ENCODE results near the gene RBM43.

Gene RBM43

GRCh38 chr2:151291224-151291623 is 29.6 kb upstream of the RBM43 start:
- no peak overlapping the region for H3K4me2 ChIP-seq (ENCODE audit: low read length)
- no peak overlapping the region for H3K56ac ChIP-seq (ENCODE audit: low read length)
- no peaks in the 10 kb centered on the region for H3K4me1 ChIP-seq (ENCODE audit: control insufficient read depth, low read depth, low read length)
- no peak overlapping the region for H3K9ac ChIP-seq (ENCODE audit: low read length)
- H2BK5ac ChIP-seq (ENCODE audit: low read length): no peak overlapping the region
- no peaks in the 10 kb centered on the region for H3K79me2 ChIP-seq (ENCODE audit: control insufficient read depth, insufficient read depth, low read length)
- H3K18ac ChIP-seq (ENCODE audit: low read length): no peak overlapping the region
- no peak overlapping the region for H3K4ac ChIP-seq (ENCODE audit: low read depth, low read length)
- H3K27me3 ChIP-seq (ENCODE audit: insufficient read depth, low read length, poor library complexity): no peaks in the 10 kb centered on the region
- no peak for DNase-seq
- H4K8ac ChIP-seq (ENCODE audit: low read depth, low read length): no peak overlapping the region
- H2AK5ac ChIP-seq (ENCODE audit: low read length): no peak overlapping the region
- H4K5ac ChIP-seq (ENCODE audit: low read length): no peak overlapping the region
- no peaks in the 10 kb centered on the region for H3K36me3 ChIP-seq (ENCODE audit: control insufficient read depth, insufficient read depth, low read length)
- H3K23ac ChIP-seq (ENCODE audit: low read length): no peak overlapping the region
- no peak overlapping the region for H3K4me3 ChIP-seq (ENCODE audit: low read length)
- H2BK120ac ChIP-seq (ENCODE audit: low read depth, low read length): no peak overlapping the region
- H3K79me1 ChIP-seq (ENCODE audit: low read length): no peaks in the 10 kb centered on the region
- no peak overlapping the region for H3K27ac ChIP-seq (ENCODE audit: low read depth, low read length)
- no peak overlapping the region for H2BK15ac ChIP-seq (replicated peaks; ENCODE audit: low read depth)

GRCh38 chr2:151289972-151290866 is 28.6 kb upstream of the RBM43 start:
- no peak overlapping the region for H3K9ac ChIP-seq (ENCODE audit: low read length)
- H3K27me3 ChIP-seq (ENCODE audit: insufficient read depth, low read length, poor library complexity): no peaks in the 10 kb centered on the region
- H3K4me3 ChIP-seq (ENCODE audit: low read length): no peak overlapping the region
- no peak overlapping the region for H4K5ac ChIP-seq (ENCODE audit: low read length)
- H3K4me2 ChIP-seq (ENCODE audit: low read length): no peak overlapping the region
- H4K8ac ChIP-seq (ENCODE audit: low read depth, low read length): no peak overlapping the region
- no CpG with 5 or more reads among the region's 9 CpGs for WGBS (ENCODE audit: extremely low coverage, insufficient coverage, low lambda C conversion rate)
- H3K27ac ChIP-seq (ENCODE audit: low read depth, low read length): no peak overlapping the region
- H3K56ac ChIP-seq (ENCODE audit: low read length): no peak overlapping the region
- no peak overlapping the region for H2BK120ac ChIP-seq (ENCODE audit: low read depth, low read length)
- no peak overlapping the region for H3K18ac ChIP-seq (ENCODE audit: low read length)
- peak; percentile 52 for DNase-seq
- no peaks in the 10 kb centered on the region for H3K79me2 ChIP-seq (ENCODE audit: control insufficient read depth, insufficient read depth, low read length)
- H3K79me1 ChIP-seq (ENCODE audit: low read length): no peaks in the 10 kb centered on the region
- no peaks in the 10 kb centered on the region for H3K36me3 ChIP-seq (ENCODE audit: control insufficient read depth, insufficient read depth, low read length)
- no peak overlapping the region for H2AK5ac ChIP-seq (ENCODE audit: low read length)
- H3K23ac ChIP-seq (ENCODE audit: low read length): no peak overlapping the region
- no peaks in the 10 kb centered on the region for H3K4me1 ChIP-seq (ENCODE audit: control insufficient read depth, low read depth, low read length)
- H3K4ac ChIP-seq (ENCODE audit: low read depth, low read length): no peak overlapping the region
- no peak overlapping the region for H2BK5ac ChIP-seq (ENCODE audit: low read length)
- no peak overlapping the region for H2BK15ac ChIP-seq (replicated peaks; ENCODE audit: low read depth)

- H3K79me1 ChIP-seq (ENCODE audit: low read length): no peaks in the 10 kb centered on the region
- no peaks in the 10 kb centered on the region for H3K79me2 ChIP-seq (ENCODE audit: control insufficient read depth, insufficient read depth, low read length)
- H4K8ac ChIP-seq (ENCODE audit: low read depth, low read length): no peak overlapping the region
- no peak overlapping the region for H3K4me3 ChIP-seq (ENCODE audit: low read length)
- H3K9ac ChIP-seq (ENCODE audit: low read length): no peak overlapping the region
- no peak overlapping the region for H3K18ac ChIP-seq (ENCODE audit: low read length)
- no peak overlapping the region for H2BK120ac ChIP-seq (ENCODE audit: low read depth, low read length)
- H3K27ac ChIP-seq (ENCODE audit: low read depth, low read length): no peak overlapping the region
- H3K23ac ChIP-seq (ENCODE audit: low read length): no peak overlapping the region
- H2BK5ac ChIP-seq (ENCODE audit: low read length): no peak overlapping the region
- WGBS (ENCODE audit: extremely low coverage, insufficient coverage, low lambda C conversion rate): no CpG with 5 or more reads among the region's 5 CpGs
- H3K56ac ChIP-seq (ENCODE audit: low read length): no peak overlapping the region
- no peaks in the 10 kb centered on the region for H3K27me3 ChIP-seq (ENCODE audit: insufficient read depth, low read length, poor library complexity)
- H4K5ac ChIP-seq (ENCODE audit: low read length): no peak overlapping the region
- no peak for DNase-seq
- H2AK5ac ChIP-seq (ENCODE audit: low read length): no peak overlapping the region
- no peak overlapping the region for H3K4me2 ChIP-seq (ENCODE audit: low read length)
- H2BK15ac ChIP-seq (replicated peaks; ENCODE audit: low read depth): no peak overlapping the region
- no peak overlapping the region for H3K4ac ChIP-seq (ENCODE audit: low read depth, low read length)
- no peaks in the 10 kb centered on the region for H3K36me3 ChIP-seq (ENCODE audit: control insufficient read depth, insufficient read depth, low read length)
- no peaks in the 10 kb centered on the region for H3K4me1 ChIP-seq (ENCODE audit: control insufficient read depth, low read depth, low read length)
Observed at GRCh38 chr2:151287513-151288250, 26.0 kb upstream of the RBM43 start.

- Histone ChIP-seq H3K18ac (ENCODE audit: low read length) (no peak overlapping the region), H2BK15ac (replicated peaks; ENCODE audit: low read depth) (no peak overlapping the region), H3K4me2 (ENCODE audit: low read length) (no peak overlapping the region), H3K4ac (ENCODE audit: low read depth, low read length) (no peak overlapping the region), H3K27ac (ENCODE audit: low read depth, low read length) (no peak overlapping the region), H3K56ac (ENCODE audit: low read length) (no peak overlapping the region), H2AK5ac (ENCODE audit: low read length) (no peak overlapping the region), H4K8ac (ENCODE audit: low read depth, low read length) (no peak overlapping the region), H2BK120ac (ENCODE audit: low read depth, low read length) (no peak overlapping the region), H3K9ac (ENCODE audit: low read length) (no peak overlapping the region), H3K23ac (ENCODE audit: low read length) (no peak overlapping the region), H3K4me3 (ENCODE audit: low read length) (no peak overlapping the region), H3K79me1 (ENCODE audit: low read length) (no peaks in the 10 kb centered on the region), H3K36me3 (ENCODE audit: control insufficient read depth, insufficient read depth, low read length) (no peaks in the 10 kb centered on the region), H2BK5ac (ENCODE audit: low read length) (no peak overlapping the region), H3K79me2 (ENCODE audit: control insufficient read depth, insufficient read depth, low read length) (no peaks in the 10 kb centered on the region), H3K4me1 (ENCODE audit: control insufficient read depth, low read depth, low read length) (no peaks in the 10 kb centered on the region), H4K5ac (ENCODE audit: low read length) (no peak overlapping the region), H3K27me3 (ENCODE audit: insufficient read depth, low read length, poor library complexity) (no peaks in the 10 kb centered on the region)
- no CpG with 5 or more reads among the region's 4 CpGs for WGBS (ENCODE audit: extremely low coverage, insufficient coverage, low lambda C conversion rate)
- no peak for DNase-seq
Observed at GRCh38 chr2:151282401-151282800, 20.7 kb upstream of the RBM43 start.

- Histone ChIP-seq H3K4me1 (ENCODE audit: control insufficient read depth, low read depth, low read length) (no peaks in the 10 kb centered on the region), H3K23ac (ENCODE audit: low read length) (no peak overlapping the region), H3K4ac (ENCODE audit: low read depth, low read length) (no peak overlapping the region), H2BK5ac (ENCODE audit: low read length) (no peak overlapping the region), H4K5ac (ENCODE audit: low read length) (no peak overlapping the region), H2BK15ac (replicated peaks; ENCODE audit: low read depth) (no peak overlapping the region), H3K36me3 (ENCODE audit: control insufficient read depth, insufficient read depth, low read length) (no peaks in the 10 kb centered on the region), H3K27me3 (ENCODE audit: insufficient read depth, low read length, poor library complexity) (no peaks in the 10 kb centered on the region), H2AK5ac (ENCODE audit: low read length) (no peak overlapping the region), H3K79me2 (ENCODE audit: control insufficient read depth, insufficient read depth, low read length) (no peaks in the 10 kb centered on the region), H3K4me2 (ENCODE audit: low read length) (no peak overlapping the region), H3K56ac (ENCODE audit: low read length) (no peak overlapping the region), H3K18ac (ENCODE audit: low read length) (no peak overlapping the region), H3K4me3 (ENCODE audit: low read length) (no peak overlapping the region), H3K79me1 (ENCODE audit: low read length) (no peaks in the 10 kb centered on the region), H2BK120ac (ENCODE audit: low read depth, low read length) (no peak overlapping the region), H4K8ac (ENCODE audit: low read depth, low read length) (no peak overlapping the region), H3K27ac (ENCODE audit: low read depth, low read length) (no peak overlapping the region), H3K9ac (ENCODE audit: low read length) (no peak overlapping the region)
- DNase-seq: no peak
- no CpG with 5 or more reads among the region's 4 CpGs for WGBS (ENCODE audit: extremely low coverage, insufficient coverage, low lambda C conversion rate)
Observed at GRCh38 chr2:151280271-151280670, 18.6 kb upstream of the RBM43 start.

Data from mesendoderm (in vitro differentiated cells).